MCF 10A (cell line): Measurements from ENCODE around the gene NRP1. TPM values are rescaled to one million over a fixed set of nuclear protein-coding genes. Genes with fewer than 3 reads are reported as not detected.

Source experiments
- BruUV-seq: library from RNA; stranded (reverse); fragments of 400-500 nt; replicated peaks from 2 replicates; lab custom pipeline; 2021; lab: Mats Ljungman, UMichigan
- CTCF ChIA-PET: fragments of 300-600 bp; sonication (Branson Sonifier 250); formaldehyde crosslinking; extraction: SDS; loops from one replicate; lab custom pipeline; 2021; ENCODE audit warnings: antibody characterized with exemption, inconsistent platforms; lab: Yijun Ruan, JAX
- POLR2A ChIA-PET: fragments of 300-600, 350-650 bp; sonication (Branson Sonifier 250); formaldehyde crosslinking; extraction: SDS; loops from one replicate; lab custom pipeline; 2020; ENCODE audit warnings: antibody characterized with exemption, inconsistent platforms; lab: Yijun Ruan, JAX
- DNase-seq: peaks from one replicate; pipeline ENCODE4 v3.0.0-alpha.2; 2018; ENCODE audit not compliant: unreplicated experiment
- H3K27ac Mint-ChIP-seq: one replicate; pipeline ENCODE4 v1.8.0; 2022; ENCODE audit warnings: mild to moderate bottlenecking, low read depth, mixed read lengths; ENCODE audit not compliant: unreplicated experiment
- H3K27me3 Mint-ChIP-seq: one replicate; pipeline ENCODE4 v1.8.0; 2022; ENCODE audit warnings: mixed read lengths; ENCODE audit not compliant: insufficient read depth, unreplicated experiment
- H3K36me3 Mint-ChIP-seq: one replicate; pipeline ENCODE4 v1.8.0; 2022; ENCODE audit warnings: mild to moderate bottlenecking, moderate library complexity, mixed read lengths; ENCODE audit not compliant: insufficient read depth, unreplicated experiment
- H3K4me1 Mint-ChIP-seq: one replicate; pipeline ENCODE4 v1.8.0; 2022; ENCODE audit warnings: mixed read lengths; ENCODE audit not compliant: insufficient read depth, unreplicated experiment
- H3K4me3 Mint-ChIP-seq: one replicate; pipeline ENCODE4 v1.8.0; 2022; ENCODE audit warnings: mild to moderate bottlenecking, moderate library complexity, mixed read lengths; ENCODE audit not compliant: unreplicated experiment
- H3K9me3 Mint-ChIP-seq: one replicate; pipeline ENCODE4 v1.8.0; 2022; ENCODE audit warnings: mixed read lengths; ENCODE audit not compliant: unreplicated experiment
- CTCF ChIP-seq: fragments of 200-600 bp; IDR thresholded peaks from one replicate; pipeline ENCODE4 v1.8.0; 2022; ENCODE audit warnings: antibody characterized with exemption, mild to moderate bottlenecking; ENCODE audit not compliant: unreplicated experiment
- intact Hi-C: fragments of 100-400 bp; cut with micrococcal nuclease; formaldehyde crosslinking; loops from 2 replicates; pipeline ENCODE4 v1.14.1; 2022
- total RNA-seq: library from RNA; stranded (reverse); gene quantifications from 2 replicates; pipeline ENCODE4 v1.2.3, GENCODE V29; 2022

Gene NRP1
- total RNA-seq, 1 experiment from 2014 or later, result 66.6 TPM

DNA sequence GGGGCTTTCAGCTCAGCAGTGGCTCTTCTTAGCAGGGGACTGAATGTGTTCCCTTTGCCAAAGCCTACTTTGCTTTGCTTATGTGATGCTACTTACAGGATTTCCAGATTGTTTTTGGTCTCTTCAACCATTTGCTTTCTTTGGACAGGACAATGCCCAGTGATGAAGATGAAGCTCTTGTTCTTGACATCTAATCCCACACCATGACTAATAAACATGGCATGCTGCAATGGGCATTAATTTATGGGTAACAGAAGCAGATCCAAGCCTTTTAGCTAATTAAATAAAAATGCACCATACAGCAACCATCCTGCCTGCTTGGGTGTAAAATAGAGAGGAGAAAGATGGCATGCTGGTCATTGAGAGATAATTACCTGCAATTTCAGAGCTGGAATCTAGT lies 200.9 kb downstream of the NRP1 start:
- no TSS peak for BruUV-seq
- ChIA-PET CTCF (interaction anchor here (0.6 to 1.8 kb wide), 5 partner anchors 17 to 338 kb away, joined by 3 to 6 read pairs (median 5); no protein-coding TSS in a partner anchor), POLR2A (interaction anchor here (0.6 to 2.3 kb wide), 20 partner anchors 9 to 1504 kb away, joined by 3 to 12 read pairs (median 4); no protein-coding TSS in a partner anchor)
- peak overlapping the region; percentile 94 for H3K27ac Mint-ChIP-seq
- peak overlapping the region; percentile 10 for H3K4me3 Mint-ChIP-seq
- H3K27me3 Mint-ChIP-seq, result no peaks in the 10 kb centered on the region
- intact Hi-C loops, result no loop called here
- no peaks in the 10 kb centered on the region for H3K9me3 Mint-ChIP-seq
- peak; percentile 61 for DNase-seq
- no peak for TF ChIP-seq CTCF
- H3K36me3 Mint-ChIP-seq, result no peaks in the 10 kb centered on the region
- peaks cover 65% of the 10 kb centered on the region for H3K4me1 Mint-ChIP-seq

DNA sequence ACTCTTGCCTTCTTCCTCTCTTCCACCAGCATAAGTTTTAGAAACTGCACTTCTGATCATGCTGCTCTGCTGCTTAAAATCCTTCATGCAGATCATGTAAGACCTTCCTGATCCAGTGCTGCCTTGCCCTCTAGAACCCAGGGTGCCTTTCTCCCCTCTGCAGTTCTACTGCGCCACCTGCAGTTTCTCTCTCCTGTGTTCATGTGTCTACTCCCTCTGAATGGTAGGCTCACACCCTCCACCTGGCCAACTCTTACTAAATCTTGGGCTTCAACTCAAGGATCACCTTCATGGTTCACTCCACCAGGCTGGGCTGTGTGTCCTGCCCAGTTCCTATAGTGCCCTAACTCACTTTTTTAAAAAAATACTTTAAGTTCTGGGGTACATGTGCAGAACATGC lies 201.8 kb downstream of the NRP1 start:
- no peak for TF ChIP-seq CTCF
- Mint-ChIP-seq H3K4me3 (no peak overlapping the region), H3K36me3 (no peaks in the 10 kb centered on the region), H3K27ac (peak overlapping the region; percentile 94), H3K27me3 (no peaks in the 10 kb centered on the region), H3K4me1 (peaks cover 65% of the 10 kb centered on the region), H3K9me3 (no peaks in the 10 kb centered on the region)
- POLR2A ChIA-PET, result interaction anchor here (1.5 kb wide), 1 partner anchor 18 kb away, joined by 7 read pairs; no protein-coding TSS in a partner anchor
- CTCF ChIA-PET, result interaction anchor here (1.4 kb wide), 2 partner anchors 17 to 37 kb away, joined by 3 read pairs; no protein-coding TSS in a partner anchor
- BruUV-seq, result no TSS peak
- peak; percentile 45 for DNase-seq
- intact Hi-C loops, result no loop called here

GRCh38 chr10:33129996-33130386 lies 204.5 kb downstream of the NRP1 start:
- no peak overlapping the region for H3K4me3 Mint-ChIP-seq
- DNase-seq, result peak; percentile 35
- TF ChIP-seq CTCF, result no peak

DNA sequence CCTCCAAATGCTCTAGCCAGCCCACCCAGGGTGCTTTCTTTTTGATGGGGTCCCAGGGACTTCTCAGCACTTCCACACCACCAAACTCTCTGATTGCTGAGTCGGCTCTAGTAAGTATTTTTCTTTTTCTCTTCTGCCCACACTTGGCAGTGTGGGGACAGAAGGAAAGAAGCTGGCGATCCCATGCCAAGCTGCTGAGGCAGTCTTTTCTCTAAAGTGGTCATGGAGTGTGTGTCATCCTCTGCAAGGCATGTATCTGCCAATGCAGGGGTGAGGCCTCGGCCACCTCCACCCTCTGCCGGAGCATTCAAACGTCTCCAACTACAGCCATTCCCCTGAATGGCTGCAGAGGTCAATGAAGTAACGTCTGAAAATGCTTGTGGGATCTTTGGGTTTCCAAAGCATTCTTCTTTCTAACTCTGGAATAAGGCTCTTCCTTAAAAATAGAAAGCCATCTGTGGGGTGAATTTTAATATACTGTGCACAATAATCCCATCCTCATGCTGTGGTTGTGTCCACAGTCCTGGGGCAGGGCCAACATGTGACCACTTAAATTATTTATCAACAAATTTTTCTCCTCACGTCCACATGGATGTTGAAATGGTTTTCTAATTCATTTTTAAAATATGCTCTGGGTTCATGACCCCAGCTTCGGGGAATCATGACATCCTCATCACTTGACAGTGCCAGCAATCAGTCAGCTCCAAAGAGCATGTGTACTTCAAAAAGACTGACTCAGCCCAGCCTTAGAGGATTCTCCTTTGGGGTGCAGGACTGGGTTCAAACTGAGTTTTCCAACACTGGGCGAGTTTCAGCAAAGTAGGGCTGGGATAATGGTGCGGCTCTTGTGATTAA lies 205.1 kb downstream of the NRP1 start:
- ChIA-PET CTCF (interaction anchor here (0.8 to 2.4 kb wide), 2 partner anchors 13 to 26 kb away, joined by 3 to 9 read pairs; no protein-coding TSS in a partner anchor), POLR2A (interaction anchor here (0.6 to 1.7 kb wide), 7 partner anchors 35 to 832 kb away, joined by 3 to 7 read pairs (median 3); no protein-coding TSS in a partner anchor)
- Mint-ChIP-seq H3K4me3 (no peak overlapping the region), H3K4me1 (peaks cover 44% of the 10 kb centered on the region), H3K9me3 (no peaks in the 10 kb centered on the region), H3K36me3 (no peaks in the 10 kb centered on the region), H3K27me3 (no peaks in the 10 kb centered on the region), H3K27ac (peak overlapping the region; percentile 20)
- DNase-seq, result peak; percentile 79
- no peak for TF ChIP-seq CTCF
- intact Hi-C loops, result loop anchor here (2.0 kb wide), 1 partner anchor 27 kb away; no protein-coding TSS in a partner anchor
- BruUV-seq, result no TSS peak

More at GRCh38 chr10:33129996-33130386, 204.5 kb downstream of the NRP1 start:
- POLR2A ChIA-PET, result interaction anchor here (0.9 to 1.7 kb wide), 5 partner anchors 36 to 190 kb away, joined by 3 to 7 read pairs (median 3); no protein-coding TSS in a partner anchor
- H3K27ac Mint-ChIP-seq, result peak overlapping the region; percentile 20
- H3K4me1 Mint-ChIP-seq, result peaks cover 50% of the 10 kb centered on the region
- no TSS peak for BruUV-seq
- intact Hi-C loops, result loop anchor here (2.0 kb wide), 1 partner anchor 27 kb away; no protein-coding TSS in a partner anchor
- H3K36me3 Mint-ChIP-seq, result no peaks in the 10 kb centered on the region
- H3K9me3 Mint-ChIP-seq, result no peaks in the 10 kb centered on the region
- H3K27me3 Mint-ChIP-seq, result no peaks in the 10 kb centered on the region
- CTCF ChIA-PET, result interaction anchor here (0.8 to 2.4 kb wide), 2 partner anchors 14 to 26 kb away, joined by 3 to 9 read pairs; no protein-coding TSS in a partner anchor
